T-helper 1 cell (primary cell): ENCODE results near the gene SLC2A4.
"Not testable (repeated sequence)": the region's sequence is repeated elsewhere in the genome, so short reads cannot be mapped to it uniquely, and the experiment has no call there.

Source experiments
- DNase-seq, 5 donors: peaks; one replicate each; pipeline ENCODE4 v3.0.0-alpha.2; 2012 to 2020
- total RNA-seq, 4 donors: gene quantifications; one replicate each; lab custom pipeline; 2026; lab: John Stamatoyannopoulos, UW

The SLC2A4 gene
- total RNA-seq = 0 to 0.30 (median 0.16) reads per million in 4 donors

DNA sequence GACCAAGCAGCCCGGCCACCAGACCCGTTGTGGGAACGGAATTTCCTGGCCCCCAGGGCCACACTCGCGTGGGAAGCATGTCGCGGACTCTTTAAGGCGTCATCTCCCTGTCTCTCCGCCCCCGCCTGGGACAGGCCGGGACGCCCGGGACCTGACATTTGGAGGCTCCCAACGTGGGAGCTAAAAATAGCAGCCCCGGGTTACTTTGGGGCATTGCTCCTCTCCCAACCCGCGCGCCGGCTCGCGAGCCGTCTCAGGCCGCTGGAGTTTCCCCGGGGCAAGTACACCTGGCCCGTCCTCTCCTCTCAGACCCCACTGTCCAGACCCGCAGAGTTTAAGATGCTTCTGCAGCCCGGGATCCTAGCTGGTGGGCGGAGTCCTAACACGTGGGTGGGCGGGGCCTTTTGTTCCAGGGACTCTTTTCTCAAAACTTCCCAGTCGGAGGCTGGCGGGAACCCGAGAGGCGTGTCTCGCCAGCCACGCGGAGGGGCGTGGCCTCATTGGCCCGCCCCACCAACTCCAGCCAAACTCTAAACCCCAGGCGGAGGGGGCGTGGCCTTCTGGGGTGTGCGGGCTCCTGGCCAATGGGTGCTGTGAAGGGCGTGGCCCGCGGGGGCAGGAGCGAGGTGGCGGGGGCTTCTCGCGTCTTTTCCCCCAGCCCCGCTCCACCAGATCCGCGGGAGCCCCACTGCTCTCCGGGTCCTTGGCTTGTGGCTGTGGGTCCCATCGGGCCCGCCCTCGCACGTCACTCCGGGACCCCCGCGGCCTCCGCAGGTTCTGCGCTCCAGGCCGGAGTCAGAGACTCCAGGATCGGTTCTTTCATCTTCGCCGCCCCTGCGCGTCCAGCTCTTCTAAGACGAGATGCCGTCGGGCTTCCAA lies at the start of gene SLC2A4:
Gene SLC2A4 (plus strand): TSS at position 645 of the 879 bp plus-strand sequence. CDS start 217 bp downstream, at position 862.
- DNase-seq = peak; percentile 68 to 85 (median 74)

DNA sequence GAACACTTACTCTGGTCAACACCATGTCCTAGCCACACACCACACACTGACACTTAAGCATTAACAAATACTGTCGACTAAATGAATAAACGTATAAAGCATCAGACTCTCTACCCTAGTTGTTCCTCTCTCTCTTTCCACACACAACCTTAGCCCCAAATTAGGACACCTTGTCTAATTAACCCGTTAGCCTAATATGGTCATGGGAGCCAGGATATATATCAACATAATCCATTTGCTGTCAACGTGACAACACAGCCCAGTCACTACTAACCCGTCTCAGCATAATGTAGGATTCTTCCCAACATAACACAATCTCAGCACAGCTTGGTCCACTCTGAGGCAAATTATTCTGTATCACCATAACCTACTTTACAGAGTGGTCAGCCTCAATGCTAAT lies 49.4 kb upstream of the SLC2A4 start:
- DNase-seq = no peak

DNA sequence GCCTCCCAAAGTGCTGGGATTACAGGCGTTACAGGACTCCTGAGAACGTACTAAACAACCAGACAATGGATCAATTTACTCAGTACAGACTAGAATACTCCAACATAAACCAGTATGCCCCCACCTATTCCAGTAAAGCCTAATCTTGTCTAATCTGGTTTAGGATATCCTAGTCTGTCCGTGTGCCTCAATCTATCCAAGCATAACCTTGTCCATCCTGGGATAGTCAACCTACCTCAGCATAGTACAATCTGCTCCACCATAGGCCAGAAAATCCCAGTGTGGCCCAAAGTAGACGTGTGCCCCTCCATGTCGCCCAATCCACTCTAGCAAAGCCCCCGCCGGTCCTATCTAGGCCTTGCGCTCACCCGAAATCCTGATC lies 47.8 kb upstream of the SLC2A4 start:
- no peak for DNase-seq

DNA sequence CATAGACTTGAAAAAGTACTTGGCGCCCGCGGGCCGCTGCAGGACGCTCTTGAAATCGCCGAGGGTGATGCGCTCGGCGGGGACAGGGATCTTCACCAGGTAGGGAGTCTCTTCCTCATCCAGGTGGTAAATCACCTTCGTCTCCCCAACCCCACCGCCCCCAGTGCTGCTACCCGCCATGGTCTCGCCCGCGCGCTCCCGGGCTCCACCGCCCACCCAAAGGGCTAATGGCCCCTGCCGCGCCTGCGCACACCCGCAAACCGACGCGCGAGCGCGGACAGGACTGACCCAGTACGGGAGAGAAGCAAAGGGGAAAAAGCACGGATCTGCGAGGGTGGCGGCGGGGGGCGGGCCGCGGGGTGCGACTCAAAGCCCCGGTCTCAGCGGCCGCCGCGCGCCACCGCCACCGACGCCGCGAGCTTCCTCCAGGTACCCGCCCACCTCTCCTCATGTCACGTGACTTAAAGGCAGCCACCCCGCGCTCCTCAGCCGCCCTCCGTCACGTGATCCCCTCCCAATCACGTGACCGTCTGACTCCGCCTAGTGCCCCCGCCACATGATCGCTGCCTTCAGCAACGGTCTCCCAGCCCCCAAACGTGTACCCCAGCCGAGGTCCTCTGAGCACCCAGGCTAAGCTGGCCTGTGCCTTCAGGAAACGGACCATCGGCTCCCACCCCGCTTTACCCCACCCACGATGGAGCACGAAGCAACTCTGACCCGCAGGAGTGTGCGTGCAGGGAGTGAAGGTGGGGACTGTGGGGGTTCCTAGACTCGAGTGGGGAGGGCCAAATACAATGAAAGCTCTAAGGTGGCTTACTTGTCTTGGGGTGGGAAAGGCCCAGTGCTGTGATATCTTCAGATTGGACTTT lies 47.2 kb upstream of the SLC2A4 start, which contains the start of gene DVL2:
Gene DVL2 (minus strand): TSS at position 435 of the 869 bp plus-strand sequence. CDS start 255 bp downstream, at position 180.
- peak; percentile 90 to 94 (median 94) for DNase-seq

DNA sequence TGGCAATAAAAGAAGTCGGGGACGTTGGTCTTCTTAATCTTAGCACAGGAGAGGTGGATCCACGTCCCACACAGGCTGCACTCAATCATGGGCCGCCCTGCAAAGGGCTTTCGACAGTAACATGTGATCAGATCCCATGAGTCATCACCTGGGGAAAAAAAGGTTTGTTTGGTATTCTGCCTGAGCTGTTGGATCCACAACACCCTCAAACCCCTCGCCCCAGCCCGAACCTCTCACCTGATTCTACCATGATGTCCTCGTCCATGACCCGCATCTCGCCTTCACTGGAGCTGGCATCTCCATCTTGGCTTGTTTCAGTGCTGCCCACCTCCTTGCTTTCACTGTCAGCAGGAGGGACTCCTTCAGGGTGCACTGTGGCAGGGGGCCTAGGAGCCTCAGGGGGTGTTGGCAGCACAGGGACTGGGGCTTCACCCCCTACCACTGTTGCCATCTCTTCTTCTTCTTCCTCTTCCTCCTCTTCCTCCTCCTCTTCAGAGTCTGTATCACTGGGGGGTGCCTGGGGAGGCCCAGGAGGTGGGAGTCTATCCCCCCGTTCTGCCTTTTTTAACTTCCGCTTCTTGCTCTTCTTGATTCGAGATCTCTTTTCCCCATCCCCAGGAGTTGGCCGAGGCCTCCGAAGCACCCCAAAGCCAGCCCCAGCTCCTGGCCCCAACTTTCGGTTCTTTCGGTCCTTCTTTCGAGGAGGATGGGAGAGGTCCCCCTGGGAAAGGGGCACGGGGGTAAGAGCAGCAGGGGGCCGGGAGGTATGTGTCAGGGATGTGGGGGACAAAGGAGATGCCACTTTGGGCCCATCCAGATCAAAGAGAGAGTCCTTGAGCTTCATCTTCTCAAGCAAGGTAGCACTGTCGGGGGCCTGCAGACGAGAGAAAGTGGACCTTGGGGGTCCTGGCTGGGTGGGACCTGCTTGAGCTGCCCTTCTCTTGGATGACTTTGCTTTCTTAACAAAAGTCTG lies 45.5 kb upstream of the SLC2A4 start:
- no peak for DNase-seq

DNA sequence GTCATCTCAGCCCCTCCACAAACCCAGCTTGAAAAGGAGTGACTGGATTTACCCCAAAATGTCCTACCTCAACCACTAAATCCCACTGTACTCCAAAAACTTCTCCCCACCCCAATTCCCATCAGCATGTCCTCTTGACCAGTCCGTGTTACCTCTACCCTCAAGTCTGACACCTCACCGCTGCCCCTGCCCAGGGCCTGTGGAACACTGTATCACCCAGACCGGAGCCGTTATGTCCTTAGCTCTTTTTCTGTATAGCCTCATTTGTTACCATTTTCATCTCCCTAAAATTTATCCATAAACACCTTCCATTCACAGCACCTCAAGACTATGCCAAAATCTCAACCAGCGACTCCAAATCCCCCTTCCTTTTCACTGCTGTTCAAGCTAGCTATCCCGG lies 44.7 kb upstream of the SLC2A4 start:
- no peak for DNase-seq

DNA sequence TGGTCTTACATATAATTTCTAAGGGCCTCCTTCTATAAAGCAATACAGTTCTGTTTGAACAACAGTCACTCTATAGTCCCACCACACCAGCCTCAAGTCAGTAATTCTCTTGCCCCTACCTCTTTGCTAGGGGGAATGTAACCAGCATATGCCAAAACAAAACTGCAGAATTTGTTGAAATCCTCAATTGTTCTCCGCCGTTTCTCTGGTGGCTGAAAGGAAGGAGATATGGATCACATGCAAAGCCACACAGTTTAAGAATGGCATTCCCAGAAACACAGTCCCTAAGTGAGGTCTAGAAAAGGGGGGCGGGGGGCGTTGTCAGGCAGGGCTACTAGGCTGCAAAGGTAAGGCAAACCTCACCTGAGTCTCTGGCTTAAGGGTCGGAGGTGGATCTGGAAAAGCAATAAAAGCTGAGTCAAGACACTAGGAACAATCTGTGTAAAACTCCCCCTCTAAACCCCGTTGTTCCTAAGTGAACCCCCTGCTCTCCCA lies 44.2 kb upstream of the SLC2A4 start:
- DNase-seq = no peak

DNA sequence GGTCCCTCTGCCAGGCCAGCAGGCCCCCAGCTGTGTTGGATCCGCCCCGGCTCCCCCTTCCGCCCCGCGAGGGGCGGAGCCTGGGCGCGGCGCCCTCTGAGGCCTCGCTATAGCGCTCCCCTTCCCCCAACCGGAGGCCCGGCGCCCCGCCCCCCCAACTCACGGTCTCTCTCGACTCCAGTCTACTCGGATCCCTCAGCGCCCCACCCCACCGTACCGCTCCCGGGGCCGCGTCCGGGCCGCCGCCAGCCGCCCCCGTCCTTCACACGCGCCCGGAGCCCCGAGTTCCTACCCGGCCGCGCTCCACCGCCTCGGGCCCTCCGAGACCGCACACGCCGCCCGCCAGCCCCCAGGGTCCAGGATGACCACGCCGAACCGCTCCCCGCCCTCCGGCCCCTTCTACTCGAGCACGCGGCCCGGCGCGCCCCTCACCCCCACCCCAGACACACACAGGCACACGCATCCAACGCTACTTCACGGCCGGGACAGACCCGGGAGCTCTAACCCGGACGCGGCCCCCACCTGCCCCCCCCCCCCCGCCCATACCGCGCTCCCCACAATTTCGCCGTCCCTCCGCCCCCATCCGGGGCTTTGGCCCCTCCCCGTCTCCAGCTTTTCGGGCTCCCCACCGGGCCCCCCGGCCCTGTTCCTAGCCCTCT lies 43.6 kb upstream of the SLC2A4 start:
- peak; percentile 61 to 82 (median 74) for DNase-seq

DNA sequence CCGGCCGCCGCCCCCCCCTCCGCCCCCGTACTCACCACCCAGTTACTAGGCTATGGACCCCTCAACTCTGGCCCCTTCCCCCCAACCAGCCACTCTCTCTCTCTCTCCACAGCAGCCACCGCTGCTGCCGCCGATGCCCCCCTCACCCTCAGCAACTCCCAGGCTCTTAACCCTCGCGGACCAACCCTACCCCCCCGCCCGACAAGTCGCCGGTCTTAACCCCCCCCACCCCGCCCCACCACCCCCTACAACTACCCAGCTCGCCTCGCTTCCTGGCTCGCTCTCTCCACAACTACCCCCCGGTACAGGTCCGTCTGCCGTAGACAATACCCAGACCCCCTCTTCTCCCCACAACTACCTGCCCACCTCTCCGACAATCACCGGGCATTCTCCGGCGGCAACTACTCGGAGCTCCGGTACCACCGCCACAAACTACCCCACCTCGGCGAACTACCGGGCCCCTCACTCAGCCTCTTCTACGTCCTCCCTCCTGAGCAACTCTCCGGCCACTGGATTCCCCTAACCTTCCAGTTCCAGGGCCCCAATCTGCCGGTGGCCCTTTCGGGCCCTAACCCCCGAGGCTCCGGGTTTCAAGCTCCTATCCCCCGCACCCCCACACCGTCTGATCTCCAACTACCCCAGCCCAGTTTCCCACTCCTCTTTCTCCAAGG lies 43.0 kb upstream of the SLC2A4 start:
- DNase-seq = peak in 2 of 5 donors; percentile 32 to 47

DNA sequence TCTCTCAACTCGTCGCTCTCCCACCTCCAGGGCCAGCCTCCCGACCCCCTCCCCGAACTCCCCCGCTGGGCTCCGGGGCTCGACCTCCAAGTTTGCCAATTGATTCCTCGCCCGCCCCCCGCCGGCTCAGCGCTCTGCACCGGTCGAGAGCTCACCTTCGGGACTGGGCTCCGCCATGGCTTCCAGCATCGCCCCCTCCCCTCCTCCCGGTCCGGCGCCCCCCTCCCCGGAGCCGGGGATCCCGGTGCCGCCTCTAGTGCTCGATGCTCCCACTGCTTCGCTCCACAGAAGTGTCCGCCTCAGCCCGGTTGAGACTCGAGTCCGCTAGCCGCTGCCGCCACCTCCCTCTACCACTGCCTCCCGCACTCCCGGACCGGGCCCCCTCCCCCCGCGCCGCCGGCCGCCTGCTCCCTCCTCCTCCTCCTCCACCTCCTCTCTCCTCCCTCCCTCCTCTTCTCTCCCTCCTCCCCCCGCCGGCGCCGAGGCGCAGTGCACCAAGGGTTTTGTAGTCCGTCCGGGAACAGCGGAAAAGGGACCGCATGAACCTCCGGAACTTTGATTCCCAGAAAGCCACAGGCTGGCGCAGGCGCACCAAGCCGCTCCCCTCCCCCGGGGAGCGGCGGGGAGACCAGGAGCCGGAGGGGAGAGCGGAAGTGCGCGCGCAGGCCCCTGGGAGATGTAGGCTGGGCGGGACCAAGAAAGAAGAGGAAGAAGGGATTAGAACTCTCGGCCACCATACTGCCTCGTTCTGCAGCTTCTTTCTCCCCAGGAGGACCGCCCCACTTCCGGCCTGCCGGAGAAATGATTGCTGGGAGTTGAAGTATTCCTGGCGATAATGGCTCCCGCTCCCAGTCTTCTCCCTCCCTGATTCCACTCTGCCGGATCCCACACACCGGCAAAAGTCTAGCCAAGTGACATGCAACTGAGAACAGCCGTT lies 42.2 kb upstream of the SLC2A4 start, which contains the start of gene PHF23:
Gene PHF23 (minus strand): TSS at position 367 of the 937 bp plus-strand sequence. CDS start 178 bp downstream, at position 189.
- DNase-seq = peak; percentile 94 to 100 (median 95)

DNA sequence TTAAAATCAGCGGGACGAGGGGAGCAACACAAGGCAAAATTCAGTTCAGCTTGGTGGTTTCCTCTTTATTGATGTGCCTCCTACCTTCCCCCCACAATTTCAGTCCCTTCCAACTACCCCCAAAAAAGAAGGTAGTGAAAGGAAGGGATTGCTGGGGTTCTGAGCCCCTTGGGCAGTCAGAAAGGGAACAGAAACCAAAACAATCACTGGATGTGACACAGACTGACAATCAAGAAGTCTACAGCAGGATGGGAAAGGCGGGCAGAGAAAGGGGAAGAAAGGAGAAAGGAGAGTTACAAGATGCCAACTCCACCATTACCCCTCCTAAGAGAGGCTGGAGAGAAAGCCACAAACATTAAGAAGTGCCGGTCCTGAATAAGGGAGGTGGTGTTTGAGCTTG lies 41.1 kb upstream of the SLC2A4 start:
- no peak for DNase-seq

DNA sequence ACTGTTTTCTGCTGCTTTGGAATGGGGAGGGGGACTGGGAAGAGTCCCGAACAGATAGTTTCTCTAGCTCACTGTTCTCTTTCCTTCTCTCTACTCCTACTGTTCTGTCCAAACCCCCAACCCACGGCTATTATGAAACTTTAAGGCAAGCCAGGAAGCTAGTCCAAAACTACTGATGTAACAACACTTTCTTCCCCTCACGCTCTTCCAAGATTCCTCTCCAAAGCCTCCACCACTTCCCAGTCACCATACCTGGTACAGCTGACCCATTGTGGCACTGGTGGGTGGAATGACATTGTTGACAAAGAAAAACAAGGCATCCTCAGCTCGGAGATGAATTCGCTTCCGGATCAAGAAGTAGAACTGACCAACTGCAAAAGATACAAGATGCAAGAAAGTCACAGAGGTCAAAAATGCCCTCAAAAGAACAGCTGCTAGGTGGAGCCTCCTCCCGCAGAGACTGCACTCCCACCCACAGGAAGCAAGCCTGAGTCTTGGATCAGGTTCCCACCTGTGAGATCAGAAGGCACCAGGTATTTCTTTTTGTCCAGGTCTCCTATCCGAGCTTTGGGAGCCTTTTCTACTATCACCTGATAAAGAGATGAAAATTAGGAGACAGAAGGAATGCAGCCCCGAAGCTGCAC lies 40.3 kb upstream of the SLC2A4 start:
- DNase-seq = no peak

DNA sequence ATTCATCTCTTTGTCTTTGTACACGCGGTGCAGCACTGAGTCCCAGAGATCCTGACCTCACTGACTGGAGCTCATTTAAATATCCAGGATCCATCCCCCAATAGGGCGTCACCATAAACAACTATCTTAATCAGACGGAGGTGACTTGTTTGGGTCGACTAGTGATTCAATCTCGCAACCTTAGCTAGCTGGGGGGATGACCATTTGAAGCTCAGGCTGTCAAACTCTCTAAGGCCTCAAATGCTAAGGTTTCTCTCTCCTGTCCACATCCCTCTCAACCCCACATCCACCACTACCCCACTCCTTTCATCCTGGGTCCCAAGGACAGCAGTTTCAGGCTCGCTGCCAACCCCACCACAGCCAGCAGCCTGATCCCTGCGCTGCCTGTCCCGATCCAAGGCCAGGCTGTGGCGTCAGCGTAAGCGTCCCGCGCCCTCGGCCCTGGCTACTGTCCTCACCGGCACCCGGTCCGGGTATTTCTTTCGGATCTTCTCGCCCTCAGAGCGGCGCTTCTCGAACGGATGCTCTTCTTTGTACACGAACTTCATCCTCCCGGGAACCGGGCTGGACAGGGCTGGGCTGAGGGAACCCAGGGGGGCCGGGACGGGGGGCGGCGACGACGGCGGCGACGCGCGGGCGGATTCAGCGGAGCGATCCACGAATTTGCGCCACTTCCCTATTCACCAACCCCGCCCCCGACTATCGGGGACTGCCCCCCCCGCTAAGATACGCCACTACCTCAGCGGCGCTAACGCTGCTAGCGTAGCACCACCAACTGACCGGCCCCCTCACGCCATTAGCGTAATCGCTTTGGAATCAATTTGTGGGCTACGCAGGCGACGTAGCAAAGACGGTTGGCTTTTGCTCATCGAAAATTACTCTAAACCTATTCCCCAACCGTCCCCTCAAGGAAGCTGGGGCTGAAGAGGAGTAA lies 39.5 kb upstream of the SLC2A4 start, which contains the start of gene GABARAP:
Gene GABARAP (minus strand): TSS at position 667 of the 934 bp plus-strand sequence. CDS start 119 bp downstream, at position 548.
- DNase-seq = peak; percentile 80 to 94 (median 90)

DNA sequence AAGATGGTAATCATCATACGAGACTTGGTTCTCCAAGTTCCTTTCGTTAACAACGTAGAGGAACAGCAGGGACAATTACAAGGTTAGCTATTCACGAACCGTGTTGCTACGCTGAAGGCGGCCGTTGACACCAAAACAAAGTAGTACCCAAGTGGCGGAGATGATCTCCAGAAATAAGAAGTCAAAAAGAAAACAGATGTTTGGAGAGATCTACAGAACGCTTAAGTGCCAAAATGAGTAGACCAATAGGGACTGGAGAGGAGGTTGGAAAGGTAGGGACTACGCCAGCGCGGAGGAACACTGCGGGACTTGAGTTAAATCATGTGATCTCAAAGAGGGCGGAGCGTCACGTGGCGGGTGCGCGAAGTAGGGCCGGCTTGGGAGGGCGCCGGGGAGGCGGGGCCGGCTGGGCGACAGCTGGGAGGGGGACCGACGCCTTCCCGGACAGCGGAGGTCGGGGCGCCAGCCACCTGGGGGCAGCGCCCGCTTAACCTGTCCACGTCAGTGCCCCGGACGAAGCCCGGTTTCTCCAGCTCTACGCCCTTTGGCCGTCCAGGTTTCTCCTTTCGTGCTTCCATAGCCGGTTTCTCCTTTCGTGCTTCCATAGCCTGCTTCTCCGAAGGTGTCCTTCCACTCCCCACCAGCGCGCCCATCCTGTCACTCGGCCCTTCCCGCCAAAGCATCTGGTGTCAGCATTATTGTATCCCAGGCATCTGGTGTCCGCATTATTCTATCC lies 38.6 kb upstream of the SLC2A4 start:
- DNase-seq = peak; percentile 90 to 96 (median 93)

DNA sequence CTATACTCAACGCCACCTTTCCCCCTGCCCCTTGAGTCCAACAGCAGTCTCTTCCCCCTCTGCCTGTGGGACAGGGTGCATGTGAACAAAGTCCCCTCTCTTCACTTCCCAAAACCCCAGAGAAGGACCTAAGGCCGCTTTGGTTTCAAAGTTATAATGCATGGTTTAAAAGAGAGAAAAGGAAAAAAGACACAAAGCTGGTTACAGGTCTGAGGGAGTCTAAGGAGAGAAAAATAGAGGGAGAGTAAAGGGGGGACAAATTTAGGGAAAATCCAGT lies 38.1 kb upstream of the SLC2A4 start:
- DNase-seq = no peak

DNA sequence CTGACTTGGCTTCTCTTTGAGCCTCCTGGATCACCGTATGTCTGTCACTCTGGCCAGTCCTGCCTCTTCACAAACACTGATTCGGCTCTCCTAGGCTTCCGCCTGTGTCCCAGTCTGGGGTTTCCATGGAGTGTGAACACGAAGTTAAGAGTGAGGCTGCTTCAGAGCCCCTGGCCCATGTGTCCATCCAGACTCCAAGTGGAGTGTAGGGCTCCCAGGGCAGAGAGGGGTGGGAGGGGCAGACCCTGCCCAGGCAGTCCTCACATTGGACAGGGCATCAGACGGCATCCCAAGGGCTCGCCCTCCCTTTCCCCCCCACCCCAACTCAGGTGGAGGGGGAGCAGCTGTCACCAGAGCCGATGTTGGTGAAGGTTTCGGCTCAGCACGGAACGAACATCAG lies 37.7 kb upstream of the SLC2A4 start:
- DNase-seq = not testable (repeated sequence)

DNA sequence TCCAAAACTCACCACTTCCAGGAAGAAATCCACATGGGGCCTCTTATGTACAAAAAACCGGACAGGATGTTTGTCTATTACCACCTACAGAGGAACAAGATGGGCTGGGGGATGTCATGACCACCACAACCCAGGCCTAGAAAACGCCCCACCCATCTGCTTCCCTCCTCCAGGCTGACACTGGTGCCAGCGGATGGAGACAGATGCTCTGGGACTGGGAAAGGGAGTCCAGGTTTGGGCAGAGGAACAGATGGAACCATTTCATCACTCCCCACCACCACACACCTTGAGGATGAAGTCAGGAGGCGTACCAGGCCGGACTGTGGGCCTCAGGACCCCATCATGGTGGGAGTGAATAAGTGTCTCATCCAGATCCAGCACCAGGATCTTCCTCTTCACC lies 34.7 kb upstream of the SLC2A4 start:
- no peak for DNase-seq
